B cell (primary cell): ENCODE measurements around the gene KRT35. TPM values are rescaled to one million over a fixed set of nuclear protein-coding genes. Genes with fewer than 3 reads are reported as not detected.

Source experiments
- ATAC-seq: fragments of 200-7000 bp; cut with Tn5 transposase; one replicate; pipeline ENCODE4 v1.10.0; 2021; ENCODE audit warnings: low read depth, mild to moderate bottlenecking, moderate number of reproducible peaks, moderate library complexity
- CTCF ChIA-PET: fragments of 350-600 bp; sonication (Branson Sonifier 250); formaldehyde crosslinking; loops from one replicate; lab custom pipeline; 2021; ENCODE audit warnings: antibody characterized with exemption, inconsistent platforms; lab: Charles Lee
- POLR2A ChIA-PET: fragments of 350-600 bp; sonication (Branson Sonifier 250); formaldehyde crosslinking; loops from one replicate; lab custom pipeline; 2021; ENCODE audit warnings: antibody characterized with exemption; lab: Charles Lee
- DNase-seq: peaks from one replicate; pipeline ENCODE4 v3.0.0; 2013
- H2AFZ ChIP-seq: 2 replicates; pipeline ENCODE4 v1.6.1; 2012; ENCODE audit warnings: mild to moderate bottlenecking, low read depth, low read length; ENCODE audit not compliant: insufficient read depth, poor library complexity, severe bottlenecking
- H3K27ac ChIP-seq, 2 donors: 1 replicate in 1 of 2; 2 replicates in 1 of 2; pipeline ENCODE4 v1.5.1; 2012 to 2013; ENCODE audit warnings: low read length in 2 of 2, mild to moderate bottlenecking in 2 of 2, moderate library complexity in 1 of 2
- H3K27me3 ChIP-seq, 4 experiments: fragments of 200-600 bp in 1 of 4; sonication (generic) in 1 of 4; replicated peaks in 1 of 4; 1 replicate in 2 of 4; 2 replicates in 2 of 4; pipeline versions ENCODE4 v1.6.1 to v1.7.0; 2013 to 2016; ENCODE audit warnings: low read length in 3 of 4, mild to moderate bottlenecking in 2 of 4, mixed read lengths in 1 of 4, moderate library complexity in 1 of 4; ENCODE audit not compliant: insufficient read depth in 4 of 4, control insufficient read depth in 3 of 4; ENCODE audit errors: control extremely low read depth in 1 of 4
- H3K36me3 ChIP-seq, 2 experiments: replicated peaks in 1 of 2; 1 replicate in 1 of 2; 2 replicates in 1 of 2; pipeline versions ENCODE4 v1.6.1 to v1.7.1; 2013; ENCODE audit warnings: low read length in 1 of 2; ENCODE audit not compliant: insufficient read depth in 2 of 2, control insufficient read depth in 1 of 2; ENCODE audit errors: control extremely low read depth in 1 of 2, extremely low read depth in 1 of 2
- H3K4me1 ChIP-seq, 2 donors: fragments of 200-600 bp in 1 of 2; sonication (generic) in 1 of 2; 1 replicate in 1 of 2; 2 replicates in 1 of 2; pipeline versions ENCODE4 v1.5.1 to v1.6.1; 2013 to 2017; ENCODE audit warnings: low read length in 2 of 2; ENCODE audit not compliant: control insufficient read depth in 2 of 2, insufficient read depth in 2 of 2
- H3K4me2 ChIP-seq: replicated peaks from 2 replicates; pipeline ENCODE3; 2012; ENCODE audit warnings: mild to moderate bottlenecking, low read depth, low read length; ENCODE audit not compliant: poor library complexity, severe bottlenecking
- H3K4me3 ChIP-seq, 5 experiments: fragments of 200-600 bp in 1 of 5; sonication (generic) in 1 of 5; 1 replicate in 3 of 5; 2 replicates in 2 of 5; pipeline versions ENCODE4 v1.5.1 to v1.7.0; 2011 to 2016; ENCODE audit warnings: low read length in 4 of 5, mild to moderate bottlenecking in 4 of 5, low read depth in 2 of 5, control low read depth in 1 of 5, moderate library complexity in 1 of 5; ENCODE audit not compliant: insufficient read depth in 1 of 5; ENCODE audit errors: control extremely low read depth in 1 of 5, extremely low read depth in 1 of 5
- H3K79me2 ChIP-seq: fragments of 200-600 bp; sonication (generic); one replicate; pipeline ENCODE4 v1.6.0; 2016; ENCODE audit warnings: low read length; ENCODE audit not compliant: control insufficient read depth, insufficient read depth
- H3K9ac ChIP-seq: fragments of 200-600 bp; sonication (generic); 2 replicates; pipeline ENCODE4 v1.6.1; 2017; ENCODE audit warnings: mild to moderate bottlenecking, low read length, moderate library complexity
- H3K9me3 ChIP-seq, 3 donors: one replicate each; pipeline versions ENCODE4 v1.6.1 to v1.7.1; 2013; ENCODE audit warnings: low read length in 2 of 3; ENCODE audit not compliant: control insufficient read depth in 2 of 3, insufficient read depth in 1 of 3; ENCODE audit errors: control extremely low read depth in 1 of 3
- H4K20me1 ChIP-seq: 2 replicates; pipeline ENCODE4 v1.6.0; 2012; ENCODE audit warnings: mild to moderate bottlenecking, low read length; ENCODE audit not compliant: insufficient read depth, control insufficient read depth, poor library complexity, severe bottlenecking
- H3K27ac Mint-ChIP-seq: one replicate; pipeline ENCODE4 v1.8.0; 2021; ENCODE audit warnings: mixed read lengths
- H3K27me3 Mint-ChIP-seq: one replicate; pipeline ENCODE4 v1.8.0; 2021; ENCODE audit warnings: mixed read lengths
- H3K4me1 Mint-ChIP-seq: one replicate; pipeline ENCODE4 v1.8.0; 2021; ENCODE audit warnings: mixed read lengths
- H3K4me3 Mint-ChIP-seq: one replicate; pipeline ENCODE4 v1.8.0; 2021; ENCODE audit warnings: mixed read lengths
- H3K9me3 Mint-ChIP-seq: one replicate; pipeline ENCODE4 v1.8.0; 2022; ENCODE audit warnings: mixed read lengths; ENCODE audit not compliant: insufficient read depth
- EZH2 ChIP-seq: IDR thresholded peaks from 2 replicates; pipeline ENCODE4 v1.6.1; 2012; ENCODE audit warnings: borderline replicate concordance, low read depth, mild to moderate bottlenecking, moderate library complexity, low read length; ENCODE audit not compliant: insufficient read depth, poor library complexity, severe bottlenecking
- WGBS: methylation state at CpG from one replicate; pipeline ENCODE4 v1.1.5; 2013; ENCODE audit warnings: missing lambda C conversion rate; ENCODE audit not compliant: insufficient coverage; 5-methylcytosine and 5-hydroxymethylcytosine counted together
- intact Hi-C: fragments of 100-400 bp; cut with micrococcal nuclease; formaldehyde crosslinking; loops from one replicate; pipeline ENCODE4 v1.10.0; 2022
- polyA plus RNA-seq: library from polyadenylated mRNA; depleted of rRNA; stranded (reverse); fragments of >200 nt; gene quantifications from 2 replicates; pipeline ENCODE4 v1.2.3, GENCODE V29; 2012
- total RNA-seq, 2 donors: library from RNA; stranded (reverse); fragments of 120-200 nt in 1 of 2; gene quantifications; 1 replicate in 1 of 2; 2 replicates in 1 of 2; pipeline versions ENCODE4 v1.2.3 to v1.2.4, GENCODE V29; 2013 to 2022
- TF ChIP-seq, protein P1 (sequence below): fragments of 200-600 bp; IDR thresholded peaks from one replicate; pipeline ENCODE4 v1.8.0; 2022; ENCODE audit warnings: antibody characterized with exemption, mild to moderate bottlenecking

KRT35 gene
- total and polyA plus RNA-seq, 2 donors (not counting 1 experiment from before 2014, with no cell fraction given) = not detected

DNA sequence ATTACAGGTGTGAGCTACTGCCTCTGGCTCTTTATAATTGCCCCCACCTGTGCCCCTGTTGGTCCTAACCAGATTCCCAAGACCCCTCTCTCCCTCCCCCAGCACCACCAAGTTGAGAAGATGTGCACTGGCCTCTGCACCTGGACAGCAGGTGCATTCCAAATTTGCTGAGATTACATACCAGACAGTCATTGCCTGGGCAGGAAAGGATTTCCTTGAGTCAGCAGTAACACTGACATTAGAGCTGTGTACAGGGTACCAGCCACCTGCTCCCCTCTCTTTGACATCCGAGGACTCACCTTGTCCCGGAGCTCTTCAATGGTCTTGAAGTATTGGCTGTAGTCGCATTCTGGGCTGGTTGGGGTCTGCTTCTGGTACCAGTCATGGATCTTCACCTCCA, 37.1 kb upstream of the KRT35 start:
- Mint-ChIP-seq H3K4me1 (no peaks in the 10 kb centered on the region), H3K9me3 (no peaks in the 10 kb centered on the region), H3K27ac (no peak overlapping the region), H3K4me3 (no peak overlapping the region), H3K27me3 (peaks cover 28% of the 10 kb centered on the region)
- no peaks in the 10 kb centered on the region for H3K36me3 ChIP-seq
- POLR2A ChIA-PET = no interaction called here
- H3K79me2 ChIP-seq = no peaks in the 10 kb centered on the region
- DNase-seq = no peak
- no peak overlapping the region for H3K4me3 ChIP-seq
- no peaks in the 10 kb centered on the region for H3K9me3 ChIP-seq
- CTCF ChIA-PET = no interaction called here
- no peak overlapping the region for H2AFZ ChIP-seq
- H3K9ac ChIP-seq = no peak overlapping the region
- no peaks in the 10 kb centered on the region for H3K4me1 ChIP-seq
- WGBS = 90% methylated on average over 3 of the region's 3 CpGs
- intact Hi-C loops = no loop called here
- TF ChIP-seq EZH2 = no peak
- TF ChIP-seq, protein P1, sequence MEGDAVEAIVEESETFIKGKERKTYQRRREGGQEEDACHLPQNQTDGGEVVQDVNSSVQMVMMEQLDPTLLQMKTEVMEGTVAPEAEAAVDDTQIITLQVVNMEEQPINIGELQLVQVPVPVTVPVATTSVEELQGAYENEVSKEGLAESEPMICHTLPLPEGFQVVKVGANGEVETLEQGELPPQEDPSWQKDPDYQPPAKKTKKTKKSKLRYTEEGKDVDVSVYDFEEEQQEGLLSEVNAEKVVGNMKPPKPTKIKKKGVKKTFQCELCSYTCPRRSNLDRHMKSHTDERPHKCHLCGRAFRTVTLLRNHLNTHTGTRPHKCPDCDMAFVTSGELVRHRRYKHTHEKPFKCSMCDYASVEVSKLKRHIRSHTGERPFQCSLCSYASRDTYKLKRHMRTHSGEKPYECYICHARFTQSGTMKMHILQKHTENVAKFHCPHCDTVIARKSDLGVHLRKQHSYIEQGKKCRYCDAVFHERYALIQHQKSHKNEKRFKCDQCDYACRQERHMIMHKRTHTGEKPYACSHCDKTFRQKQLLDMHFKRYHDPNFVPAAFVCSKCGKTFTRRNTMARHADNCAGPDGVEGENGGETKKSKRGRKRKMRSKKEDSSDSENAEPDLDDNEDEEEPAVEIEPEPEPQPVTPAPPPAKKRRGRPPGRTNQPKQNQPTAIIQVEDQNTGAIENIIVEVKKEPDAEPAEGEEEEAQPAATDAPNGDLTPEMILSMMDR = no peak
- H3K27ac ChIP-seq = no peak overlapping the region
- H3K4me2 ChIP-seq = no peak overlapping the region
- no peak for ATAC-seq
- no peaks in the 10 kb centered on the region for H4K20me1 ChIP-seq
- H3K27me3 ChIP-seq = peaks cover 0 to 6% (median 0%) of the 10 kb centered on the region in 4 experiments

DNA sequence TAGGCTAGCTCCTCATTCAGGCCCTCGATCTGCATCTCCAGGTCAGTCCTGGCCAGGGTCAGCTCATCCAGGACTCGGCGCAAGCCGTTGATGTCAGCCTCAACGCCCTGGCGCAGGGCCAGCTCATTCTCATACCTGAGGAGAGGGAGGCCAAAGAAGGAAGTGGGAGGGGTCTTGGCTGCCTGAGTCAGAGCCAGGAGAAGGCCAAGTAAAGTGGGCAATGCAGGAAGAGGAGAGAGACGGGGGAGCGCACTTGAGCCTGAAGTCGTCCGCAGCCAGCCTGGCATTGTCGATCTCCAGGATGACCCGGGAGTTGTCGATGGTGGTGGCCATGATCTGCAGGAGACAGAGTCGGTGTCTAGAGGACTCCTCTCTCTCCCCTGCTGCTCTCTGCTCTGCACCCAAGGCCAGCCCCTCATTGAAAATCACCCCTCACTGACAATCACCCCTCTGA, 35.9 kb upstream of the KRT35 start:
- no peaks in the 10 kb centered on the region for H3K9me3 ChIP-seq
- no peak overlapping the region for H3K4me3 Mint-ChIP-seq
- WGBS = 95% methylated on average over 13 of the region's 14 CpGs
- no peaks in the 10 kb centered on the region for H3K4me1 ChIP-seq
- H3K27ac Mint-ChIP-seq = no peak overlapping the region
- ATAC-seq (no peak), DNase-seq (no peak)
- CTCF ChIA-PET = no interaction called here
- H3K4me1 Mint-ChIP-seq = no peaks in the 10 kb centered on the region
- no peaks in the 10 kb centered on the region for H3K79me2 ChIP-seq
- no peaks in the 10 kb centered on the region for H4K20me1 ChIP-seq
- no peak overlapping the region for H3K4me2 ChIP-seq
- intact Hi-C loops = no loop called here
- H3K27me3 ChIP-seq = peaks cover 0 to 2% (median 0%) of the 10 kb centered on the region in 4 experiments
- no peaks in the 10 kb centered on the region for H3K9me3 Mint-ChIP-seq
- H3K27ac ChIP-seq = no peak overlapping the region
- H3K4me3 ChIP-seq = no peak overlapping the region
- H3K9ac ChIP-seq = no peak overlapping the region
- H2AFZ ChIP-seq = no peak overlapping the region
- POLR2A ChIA-PET = no interaction called here
- no peak for TF ChIP-seq EZH2
- TF ChIP-seq, protein P1 = no peak
- H3K27me3 Mint-ChIP-seq = peaks cover 35% of the 10 kb centered on the region
- no peaks in the 10 kb centered on the region for H3K36me3 ChIP-seq
